Activated gamma-delta T cell treated with anti-CD3 and anti-CD28 coated beads, Interleukin-2, amount 50 U/mL, for 16 hours (primary cell): Measurements from ENCODE around the gene ITM2B.

Experiments used
- DNase-seq: peaks from one replicate; pipeline ENCODE4 v3.0.0-alpha.2; 2020; ENCODE audit warnings: low read depth

The ITM2B gene

DNA sequence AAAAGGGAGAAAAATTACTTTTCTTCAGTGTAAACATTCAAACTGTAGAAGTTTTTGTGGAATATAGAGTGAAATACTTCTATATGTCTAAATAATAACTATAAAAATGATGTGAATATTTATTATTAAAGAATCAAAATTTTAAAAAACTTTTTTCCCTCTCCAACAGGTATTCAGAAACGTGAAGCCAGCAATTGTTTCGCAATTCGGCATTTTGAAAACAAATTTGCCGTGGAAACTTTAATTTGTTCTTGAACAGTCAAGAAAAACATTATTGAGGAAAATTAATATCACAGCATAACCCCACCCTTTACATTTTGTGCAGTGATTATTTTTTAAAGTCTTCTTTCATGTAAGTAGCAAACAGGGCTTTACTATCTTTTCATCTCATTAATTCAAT, 28.0 kb downstream of the ITM2B start:
- DNase-seq: no peak

DNA sequence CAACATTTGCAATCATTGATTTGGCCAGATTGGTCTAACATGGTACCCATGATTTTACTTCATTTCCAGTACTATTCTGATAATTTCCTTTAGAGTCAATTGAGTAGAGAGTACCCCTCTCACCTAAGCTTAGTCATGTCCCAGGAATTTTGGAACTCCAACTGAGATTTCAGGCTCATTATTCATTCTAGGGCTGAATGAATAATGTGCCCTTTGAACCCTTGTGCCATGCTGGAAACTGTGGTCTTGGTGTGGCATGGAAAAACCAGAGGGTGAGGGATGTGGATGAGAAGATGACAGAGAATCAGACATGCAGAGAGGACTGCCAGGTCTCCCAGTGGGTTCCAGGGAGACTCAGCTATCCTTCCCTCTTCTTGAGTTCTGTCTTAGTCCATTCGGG, 30.2 kb downstream of the ITM2B start:
- DNase-seq: no peak

DNA sequence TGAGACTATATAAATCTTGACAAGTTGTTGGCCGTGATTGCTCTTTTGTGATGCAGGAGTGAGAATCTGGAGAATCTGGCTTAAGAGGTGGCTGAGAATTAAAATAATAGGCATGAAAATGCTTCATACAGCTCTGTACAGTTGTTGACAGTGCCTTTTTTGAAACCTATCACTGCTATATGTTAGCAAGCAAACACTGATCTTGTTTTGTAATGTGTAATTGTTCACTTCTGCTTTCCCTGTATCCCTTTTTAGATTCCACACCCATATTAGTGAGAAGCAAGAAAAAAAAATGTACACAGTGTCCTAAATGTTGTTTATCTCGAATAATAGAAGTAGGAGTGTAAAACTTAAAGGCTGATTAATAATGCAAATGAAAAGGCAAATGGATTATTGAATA, 31.1 kb downstream of the ITM2B start:
- DNase-seq: no peak

DNA sequence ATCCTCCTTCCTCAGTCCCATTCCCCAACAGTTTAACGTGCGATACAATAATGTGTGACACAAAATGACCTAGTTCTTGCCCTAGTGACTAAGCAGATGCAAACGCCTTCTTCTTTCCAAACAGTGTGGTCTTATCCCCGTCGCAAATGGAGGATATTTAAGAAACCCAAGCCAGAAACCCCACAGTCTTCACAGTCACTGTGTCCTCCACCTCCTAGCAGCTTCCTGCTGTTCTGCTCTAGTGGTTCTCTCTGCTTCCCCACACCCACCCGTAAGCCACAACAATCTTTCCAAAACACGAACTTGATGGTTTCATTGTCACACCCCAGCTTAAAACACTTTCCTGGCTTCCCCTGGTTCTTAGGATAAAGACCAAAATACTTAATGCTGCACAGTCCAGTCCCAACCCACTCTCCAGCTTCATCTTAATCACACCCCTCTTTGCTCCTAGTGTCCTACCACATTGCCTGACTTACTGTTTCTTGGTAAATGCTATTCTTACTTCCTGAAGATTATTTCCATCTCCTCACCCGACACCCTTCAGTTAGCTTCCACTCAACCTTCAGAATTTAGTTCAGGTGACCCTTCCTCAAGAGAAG, 32.3 kb downstream of the ITM2B start:
- no peak for DNase-seq

DNA sequence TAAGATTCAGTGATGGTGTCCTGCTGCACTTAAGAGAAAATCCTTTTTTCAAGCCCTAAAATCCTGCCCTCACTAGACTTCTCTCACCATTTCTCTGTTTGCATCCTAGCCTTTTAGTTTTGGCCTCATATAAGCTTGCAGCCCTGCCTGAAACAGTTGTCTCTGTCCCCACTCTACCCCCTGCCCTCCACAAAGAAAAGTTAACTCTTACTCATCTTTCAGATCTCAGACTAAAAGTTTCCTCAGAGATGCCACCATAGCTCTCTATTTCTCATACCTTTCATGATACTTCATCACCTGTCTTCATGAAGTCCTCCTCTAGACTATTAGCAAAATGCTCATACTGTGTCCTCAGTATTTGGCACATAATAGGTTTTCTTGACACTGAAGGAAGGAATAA, 33.1 kb downstream of the ITM2B start:
- DNase-seq: no peak

DNA sequence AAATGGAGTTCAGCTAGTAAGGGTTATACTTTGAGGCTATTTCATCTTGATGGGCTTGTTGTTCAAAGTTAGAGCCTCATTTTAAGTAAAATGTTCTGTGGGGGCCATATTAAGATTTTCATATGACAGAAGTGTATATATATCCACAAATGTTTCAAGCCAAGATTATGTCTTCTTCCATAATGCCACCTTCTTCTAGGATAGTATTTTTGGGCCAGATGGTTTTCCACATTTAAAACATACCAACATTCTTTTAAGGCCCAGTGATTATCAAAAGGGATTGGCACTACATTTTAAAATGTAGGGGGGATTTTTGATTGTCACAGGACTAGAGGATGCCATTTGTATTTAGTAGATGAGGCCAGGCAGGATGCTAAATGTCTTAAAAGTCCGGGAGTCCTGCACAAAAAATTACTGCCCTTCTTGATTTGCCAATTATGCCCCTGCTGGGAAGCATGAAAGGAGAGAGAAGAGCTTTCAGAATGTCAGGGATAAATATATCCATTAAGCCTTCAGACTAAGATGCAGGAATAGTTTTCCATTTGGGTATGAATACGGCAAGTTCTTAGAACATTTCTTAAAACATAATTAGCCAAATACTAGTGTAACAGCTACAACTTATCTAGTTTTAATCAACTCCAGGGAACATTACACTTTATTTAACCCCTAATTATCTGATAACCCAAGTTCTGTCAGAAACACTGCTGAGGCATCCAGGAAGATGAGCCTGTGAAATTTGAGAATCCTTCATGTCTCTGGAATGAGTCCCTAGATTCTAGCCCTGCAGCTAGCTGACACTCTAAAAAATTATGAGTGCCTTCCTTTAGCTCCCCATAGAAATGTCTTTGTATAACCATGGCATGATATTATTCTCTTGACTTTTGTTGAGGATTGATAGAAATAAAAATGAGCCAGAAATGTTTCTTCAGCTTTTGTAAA, 34.0 kb downstream of the ITM2B start:
- DNase-seq: no peak

DNA sequence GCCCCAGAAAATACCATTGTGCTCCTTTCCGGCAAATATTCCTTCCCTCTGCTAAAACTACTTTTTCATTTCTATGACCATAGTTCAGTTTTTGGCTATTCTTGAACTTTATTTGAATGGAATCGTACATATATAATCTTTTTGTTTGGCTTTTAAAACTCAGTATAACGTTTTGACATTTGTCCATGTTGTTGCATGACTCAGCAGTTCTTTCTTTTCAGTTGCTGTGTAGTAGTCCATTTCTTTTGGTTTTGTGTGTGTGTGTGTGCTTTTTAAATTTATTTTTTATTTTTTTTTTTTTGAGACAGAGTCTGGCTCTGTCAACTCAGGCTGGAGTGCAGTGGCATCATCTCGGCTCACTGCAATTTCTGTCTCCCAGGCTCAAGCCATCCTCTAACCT, 35.0 kb downstream of the ITM2B start:
- DNase-seq: no peak

DNA sequence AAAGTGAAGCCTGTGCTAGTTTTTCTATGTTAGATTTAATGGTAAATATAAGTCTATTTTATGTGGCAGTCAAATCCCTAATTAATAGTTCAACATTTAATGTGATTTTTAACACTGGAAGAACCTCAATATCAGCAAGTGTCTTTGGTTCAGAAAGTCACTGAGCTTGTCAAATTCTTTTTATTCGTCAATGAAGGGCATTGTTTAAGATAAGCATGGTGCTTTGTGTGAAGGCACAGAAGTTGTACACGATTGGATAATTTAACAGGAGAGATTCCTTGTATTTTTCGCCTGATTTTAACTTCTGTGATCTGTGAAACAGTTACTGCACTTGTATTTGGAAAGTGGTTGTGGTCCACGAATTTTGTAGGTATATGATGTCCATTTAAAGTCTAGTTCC, 40.3 kb downstream of the ITM2B start:
- no peak for DNase-seq

DNA sequence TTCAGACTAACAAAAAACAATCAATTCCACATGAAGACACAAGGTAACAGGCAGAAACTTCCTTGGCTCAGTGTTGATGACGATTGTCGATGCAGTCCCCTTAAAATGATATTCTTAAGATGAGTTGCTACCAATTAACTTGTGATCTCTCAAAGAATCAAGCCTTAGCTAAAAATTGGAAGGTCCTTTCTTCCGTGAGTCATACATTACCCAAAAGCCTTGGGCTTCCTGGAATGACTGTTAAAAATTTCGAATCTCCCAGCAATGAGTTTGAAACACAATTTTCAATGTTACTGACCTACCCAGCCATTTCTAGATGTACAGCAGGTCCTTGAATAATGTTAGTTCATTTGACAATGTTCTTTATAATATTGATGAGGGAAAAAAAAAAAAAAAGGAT, 42.5 kb downstream of the ITM2B start:
- no peak for DNase-seq

DNA sequence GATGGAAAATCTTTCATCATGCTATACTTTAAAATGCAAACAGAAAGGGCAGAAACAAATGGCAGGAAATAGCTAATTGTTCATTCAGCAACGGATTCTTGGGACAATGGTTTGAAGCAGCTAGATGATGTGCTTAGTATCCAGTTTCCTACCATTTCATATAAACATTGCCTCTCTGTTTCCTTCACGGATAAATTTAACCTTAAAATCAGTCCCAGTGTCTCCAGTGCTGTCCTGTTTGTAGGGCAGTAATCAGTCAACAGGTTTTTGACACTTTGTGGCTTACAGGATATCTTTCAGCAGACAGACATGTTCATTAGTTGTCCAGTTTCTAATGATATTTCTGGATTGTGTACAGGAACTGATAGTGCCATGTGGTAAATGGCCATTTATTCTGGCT, 45.8 kb downstream of the ITM2B start:
- no peak for DNase-seq

DNA sequence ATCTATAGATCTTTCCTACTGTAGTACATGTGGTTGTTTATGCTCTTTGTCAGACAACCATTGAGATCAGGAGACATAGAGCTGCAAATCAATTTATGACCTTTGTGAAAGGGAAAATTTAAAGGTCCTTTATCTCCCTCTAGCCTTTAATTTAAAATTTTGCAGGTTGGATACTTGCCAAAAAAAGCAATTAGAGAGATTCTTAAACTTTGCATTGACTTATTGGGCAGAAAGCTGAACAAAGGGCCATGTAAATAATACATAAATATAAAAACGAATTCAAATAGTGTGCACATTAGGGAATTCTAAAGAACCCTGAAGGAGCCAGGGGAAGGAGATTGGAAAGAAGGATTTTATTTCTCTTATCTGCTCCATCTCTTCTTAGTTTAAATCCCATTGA, 48.5 kb downstream of the ITM2B start:
- DNase-seq: no peak

DNA sequence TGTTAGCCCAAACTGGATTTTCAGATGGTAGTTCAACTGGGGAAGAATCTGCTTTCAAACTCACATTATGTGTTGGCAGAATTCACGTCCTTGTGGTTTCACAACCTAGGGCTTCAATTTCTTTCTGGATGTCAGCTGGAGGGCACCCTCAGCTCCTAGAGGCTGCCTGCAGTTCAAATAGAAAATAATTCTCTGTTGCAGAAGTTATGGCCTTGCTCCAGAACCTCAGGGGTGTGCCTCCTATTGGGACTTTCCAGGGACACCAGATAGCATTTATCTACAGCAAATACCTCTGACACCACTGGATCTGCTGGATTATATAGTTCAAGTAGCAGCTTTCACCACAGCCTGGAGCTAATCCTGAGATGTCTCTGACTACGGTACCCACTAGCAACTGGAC, 58.7 kb downstream of the ITM2B start:
- no peak for DNase-seq

DNA sequence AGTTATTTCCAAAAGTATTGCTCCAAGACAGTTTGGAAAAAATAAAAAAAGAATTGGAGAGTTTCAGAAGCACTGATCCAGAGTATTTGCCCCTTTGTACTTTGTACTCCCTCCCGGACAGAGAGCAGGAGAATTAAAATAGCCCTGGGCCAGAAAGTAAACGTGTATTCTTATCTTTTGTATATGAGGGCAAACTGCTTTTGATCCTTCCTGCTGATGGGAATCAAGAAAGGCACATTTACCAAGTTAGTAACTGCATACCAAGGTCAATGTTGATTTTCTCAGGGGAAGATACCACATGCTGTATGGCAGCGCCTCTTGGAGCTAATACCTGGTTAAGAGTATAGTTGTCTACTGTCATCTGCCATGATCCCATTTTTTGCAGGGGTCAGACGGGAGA, 59.6 kb downstream of the ITM2B start:
- DNase-seq: no peak

DNA sequence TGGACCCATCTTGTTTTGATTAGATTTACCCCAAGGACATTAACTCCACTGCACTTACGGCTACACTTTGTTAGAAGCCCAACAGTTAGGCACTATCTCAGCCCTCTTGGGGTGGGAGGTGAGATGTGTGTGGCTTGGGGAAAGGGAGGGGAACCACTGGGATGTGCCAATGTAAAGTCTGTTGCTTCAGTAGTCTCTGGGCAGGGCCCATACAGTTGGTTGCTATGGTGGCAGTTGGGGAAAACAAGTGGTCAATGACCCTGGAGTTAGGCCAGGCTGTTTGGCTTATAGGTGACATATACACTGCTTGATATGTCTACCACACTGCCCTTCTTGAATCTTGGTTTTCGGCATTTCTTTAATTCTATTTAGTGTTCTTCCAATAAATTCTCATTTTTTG, 61.6 kb downstream of the ITM2B start:
- no peak for DNase-seq

DNA sequence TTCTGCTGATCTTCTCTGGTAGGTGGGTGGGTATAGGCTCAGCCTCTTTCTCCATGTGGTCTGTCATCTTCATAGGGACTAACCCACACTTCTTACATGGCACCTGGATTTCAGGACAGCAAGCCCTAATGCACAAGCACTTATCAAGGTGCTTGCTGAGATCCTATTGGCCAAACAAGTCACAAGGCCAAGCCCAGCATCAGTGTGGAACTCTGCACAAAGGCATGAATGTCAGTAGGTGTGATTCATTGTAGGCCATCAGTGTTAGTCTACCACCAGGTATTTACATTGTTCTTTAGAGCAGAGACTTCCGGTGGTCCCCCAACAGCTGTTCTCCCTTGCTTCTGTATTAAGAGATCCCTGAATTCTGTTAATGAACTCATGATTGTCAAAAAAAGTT, 62.3 kb downstream of the ITM2B start:
- DNase-seq: no peak

DNA sequence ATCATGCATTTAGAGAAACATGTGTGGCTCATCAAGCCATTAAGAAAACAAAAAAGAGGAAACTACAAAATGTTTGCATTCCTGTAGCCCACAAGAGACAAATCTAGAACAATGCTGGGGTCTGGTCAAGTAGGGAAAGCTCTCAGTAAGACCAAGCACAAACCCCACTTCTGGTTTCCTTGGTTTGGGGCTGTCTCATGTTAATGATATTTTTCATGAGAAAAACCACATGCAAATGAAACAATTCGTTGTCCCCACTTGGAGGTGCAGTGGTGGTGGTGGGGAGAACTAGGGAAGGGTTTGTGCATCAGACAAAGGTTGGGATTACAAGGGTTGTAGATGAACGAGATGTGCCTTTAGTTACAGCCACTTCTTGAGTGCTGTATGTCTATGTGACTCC, 63.5 kb downstream of the ITM2B start:
- no peak for DNase-seq

DNA sequence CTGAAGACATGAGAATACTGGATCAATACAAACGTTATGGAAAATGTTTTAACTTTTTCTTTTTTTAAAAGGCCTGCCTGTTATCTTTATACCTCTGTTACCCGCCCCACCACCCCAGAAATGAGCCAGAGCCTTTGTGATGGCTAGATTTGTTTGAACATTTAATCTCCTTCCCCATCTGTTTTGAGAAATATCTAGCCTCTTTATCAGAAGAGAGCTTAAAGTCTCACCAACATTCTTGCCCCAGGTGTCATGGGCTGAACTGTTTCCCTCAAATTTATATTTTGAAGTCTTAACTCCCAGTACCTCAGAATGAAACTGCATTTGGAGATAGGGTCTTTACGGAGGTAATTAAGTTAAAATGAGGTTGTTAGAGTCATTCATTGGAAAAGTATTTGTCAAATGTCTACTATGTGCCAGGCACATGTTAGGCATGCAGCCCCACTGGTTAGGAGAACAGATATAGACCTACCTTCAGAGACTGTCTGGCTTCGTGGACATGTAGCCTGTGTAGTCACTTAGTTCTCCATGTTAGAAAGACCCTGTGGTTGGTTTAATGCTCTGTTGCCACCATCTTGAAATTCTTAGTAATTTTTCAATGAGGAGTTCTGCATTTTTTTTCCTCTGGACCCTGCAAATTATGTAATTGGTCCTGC, 64.3 kb downstream of the ITM2B start:
- DNase-seq: no peak

DNA sequence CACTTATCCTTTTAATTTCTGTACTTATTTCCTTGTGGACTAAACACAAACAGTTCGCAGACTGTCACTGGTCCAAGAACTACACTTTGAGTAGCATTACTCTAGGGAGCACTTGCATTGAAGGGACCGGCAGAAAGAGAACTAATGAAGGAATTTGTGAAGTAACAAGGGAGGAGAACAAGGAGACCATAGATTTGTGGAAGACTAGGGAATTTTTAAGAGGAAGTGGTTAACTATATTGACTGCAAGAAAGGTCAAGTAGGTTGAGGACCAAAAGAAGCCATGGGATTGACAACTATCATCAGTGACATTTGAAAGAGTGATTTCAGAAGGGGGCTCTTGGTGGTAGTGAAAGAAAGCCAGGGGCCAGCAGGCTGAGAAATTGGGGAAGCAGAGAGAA, 66.6 kb downstream of the ITM2B start:
- DNase-seq: no peak

DNA sequence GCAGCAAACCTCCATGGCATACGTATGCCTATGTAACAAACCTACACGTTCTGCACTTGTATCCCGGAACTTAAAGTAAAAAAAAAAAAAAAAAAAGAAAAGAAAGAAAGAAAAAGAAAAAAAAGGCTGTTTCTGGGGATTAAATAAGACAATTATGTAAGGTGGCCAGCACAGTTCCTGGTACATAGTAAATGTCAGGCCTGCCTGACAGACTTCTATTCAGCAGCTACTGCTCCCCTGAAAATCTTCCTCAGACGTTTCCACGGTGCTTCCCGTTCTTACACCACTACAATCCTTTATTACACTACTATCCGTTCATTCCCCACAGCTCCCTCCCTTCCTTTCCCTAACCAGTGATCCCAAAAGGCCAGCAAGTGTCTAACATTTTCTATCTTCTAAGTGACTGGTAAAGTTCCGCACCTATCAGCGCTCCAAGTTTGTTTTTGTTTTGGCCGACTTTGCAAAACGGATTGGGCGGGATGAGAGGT, 69.9 kb downstream of the ITM2B start:
- DNase-seq: no peak

DNA sequence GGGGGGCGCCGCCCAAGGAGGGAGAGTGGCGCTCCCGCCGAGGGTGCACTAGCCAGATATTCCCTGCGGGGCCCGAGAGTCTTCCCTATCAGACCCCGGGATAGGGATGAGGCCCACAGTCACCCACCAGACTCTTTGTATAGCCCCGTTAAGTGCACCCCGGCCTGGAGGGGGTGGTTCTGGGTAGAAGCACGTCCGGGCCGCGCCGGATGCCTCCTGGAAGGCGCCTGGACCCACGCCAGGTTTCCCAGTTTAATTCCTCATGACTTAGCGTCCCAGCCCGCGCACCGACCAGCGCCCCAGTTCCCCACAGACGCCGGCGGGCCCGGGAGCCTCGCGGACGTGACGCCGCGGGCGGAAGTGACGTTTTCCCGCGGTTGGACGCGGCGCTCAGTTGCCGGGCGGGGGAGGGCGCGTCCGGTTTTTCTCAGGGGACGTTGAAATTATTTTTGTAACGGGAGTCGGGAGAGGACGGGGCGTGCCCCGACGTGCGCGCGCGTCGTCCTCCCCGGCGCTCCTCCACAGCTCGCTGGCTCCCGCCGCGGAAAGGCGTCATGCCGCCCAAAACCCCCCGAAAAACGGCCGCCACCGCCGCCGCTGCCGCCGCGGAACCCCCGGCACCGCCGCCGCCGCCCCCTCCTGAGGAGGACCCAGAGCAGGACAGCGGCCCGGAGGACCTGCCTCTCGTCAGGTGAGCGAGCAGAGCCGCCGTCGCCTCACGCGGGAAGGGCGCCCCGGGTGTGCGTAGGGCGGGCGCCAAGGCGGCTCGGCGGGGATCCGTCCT, 70.5 kb downstream of the ITM2B start, which contains the start of gene RB1:
TSS of gene RB1 (plus strand) at position 393 of the 784 bp plus-strand sequence. CDS start at position 555, 162 bp downstream.
- peak; percentile 85 for DNase-seq

DNA sequence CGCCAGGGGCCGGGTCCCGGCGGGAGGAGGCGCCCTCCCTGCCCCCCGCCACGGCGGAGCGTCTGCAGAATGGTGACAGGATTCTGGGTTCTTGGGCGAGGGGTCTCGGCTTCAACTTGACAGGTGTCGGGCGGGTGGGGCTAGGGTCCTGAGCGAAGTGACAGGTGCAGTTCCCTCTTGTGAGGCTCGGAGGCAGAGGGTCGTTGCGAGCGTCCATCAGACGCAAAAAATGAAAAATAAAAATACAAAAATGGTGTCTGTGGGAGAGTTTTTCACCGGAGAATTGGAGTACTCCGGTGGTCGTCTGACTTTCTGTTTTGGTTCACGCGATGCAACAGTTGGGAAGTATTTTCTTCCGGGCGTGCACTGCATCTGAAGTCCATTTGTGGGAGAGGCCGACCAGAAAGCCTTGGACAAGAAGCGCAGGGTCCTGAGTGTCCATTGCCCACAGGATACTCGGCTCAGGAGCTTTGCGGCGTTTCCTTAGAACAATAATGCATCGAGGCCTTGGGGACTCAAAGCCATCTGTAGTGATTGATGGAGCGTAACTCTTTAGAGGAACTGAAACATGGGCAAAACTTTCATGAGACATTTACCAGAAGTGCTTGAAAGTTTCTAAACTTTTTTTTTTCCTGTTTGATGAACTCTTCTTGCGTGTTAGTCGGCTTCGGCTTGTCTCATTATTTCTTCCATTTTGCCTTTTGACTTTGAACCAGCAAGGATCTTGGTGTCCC, 71.3 kb downstream of the ITM2B start:
- no peak for DNase-seq
